NCI-H1417 (cell line): Measurements from ENCODE around the gene CARD6.
"Not testable (repeated sequence)": the region's sequence is repeated elsewhere in the genome, so short reads cannot be mapped to it uniquely, and the experiment has no call there.

Experiments used
- DNase-seq, 3 experiments: peaks; one replicate each; lab custom pipeline; 2025; lab: John Stamatoyannopoulos, UW

Gene CARD6

DNA sequence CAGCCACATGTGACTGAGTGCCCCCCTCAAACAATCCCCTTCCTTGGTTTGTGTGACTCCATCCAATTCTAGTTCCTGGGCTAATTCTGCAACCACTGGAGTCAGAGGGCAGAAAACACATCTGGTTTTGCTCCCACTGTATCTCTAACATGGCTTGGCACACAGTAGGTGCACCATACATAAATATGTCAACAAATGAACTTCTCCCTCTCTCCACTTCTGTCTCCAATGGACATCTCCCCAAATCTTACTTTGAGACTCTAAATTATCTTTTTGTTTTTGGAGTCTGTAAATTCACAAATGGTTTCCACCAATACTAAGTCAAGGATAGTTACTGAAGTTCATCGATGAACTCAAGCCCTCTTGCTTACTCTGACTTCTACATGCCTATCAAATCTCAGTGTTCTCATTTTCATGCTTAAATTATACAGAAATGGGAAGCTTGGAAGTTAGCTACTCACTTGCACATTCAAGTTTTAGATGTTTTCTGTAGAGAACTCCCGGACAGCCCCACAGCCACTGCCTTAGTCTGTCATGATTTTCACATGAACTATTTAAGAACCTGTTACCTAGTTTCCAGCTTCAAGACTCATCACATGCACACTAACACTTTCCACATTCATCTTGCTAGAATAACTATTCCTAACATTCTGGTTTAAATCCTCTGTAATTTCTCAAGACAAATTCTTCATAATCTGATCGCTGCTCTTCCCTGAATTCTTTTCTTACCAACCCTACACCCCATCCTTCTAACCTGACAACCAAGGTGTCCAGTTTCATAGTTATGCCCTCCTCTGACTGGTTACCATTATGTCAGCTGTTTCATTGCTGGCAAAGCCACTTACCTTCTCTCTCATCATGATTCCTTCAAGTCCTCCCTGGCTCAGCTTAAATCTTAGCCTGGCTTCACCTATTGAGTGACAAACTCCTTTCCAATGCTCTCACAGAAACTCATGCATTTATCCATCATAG is 12.2 kb upstream of the CARD6 start:
- no peak for DNase-seq

DNA sequence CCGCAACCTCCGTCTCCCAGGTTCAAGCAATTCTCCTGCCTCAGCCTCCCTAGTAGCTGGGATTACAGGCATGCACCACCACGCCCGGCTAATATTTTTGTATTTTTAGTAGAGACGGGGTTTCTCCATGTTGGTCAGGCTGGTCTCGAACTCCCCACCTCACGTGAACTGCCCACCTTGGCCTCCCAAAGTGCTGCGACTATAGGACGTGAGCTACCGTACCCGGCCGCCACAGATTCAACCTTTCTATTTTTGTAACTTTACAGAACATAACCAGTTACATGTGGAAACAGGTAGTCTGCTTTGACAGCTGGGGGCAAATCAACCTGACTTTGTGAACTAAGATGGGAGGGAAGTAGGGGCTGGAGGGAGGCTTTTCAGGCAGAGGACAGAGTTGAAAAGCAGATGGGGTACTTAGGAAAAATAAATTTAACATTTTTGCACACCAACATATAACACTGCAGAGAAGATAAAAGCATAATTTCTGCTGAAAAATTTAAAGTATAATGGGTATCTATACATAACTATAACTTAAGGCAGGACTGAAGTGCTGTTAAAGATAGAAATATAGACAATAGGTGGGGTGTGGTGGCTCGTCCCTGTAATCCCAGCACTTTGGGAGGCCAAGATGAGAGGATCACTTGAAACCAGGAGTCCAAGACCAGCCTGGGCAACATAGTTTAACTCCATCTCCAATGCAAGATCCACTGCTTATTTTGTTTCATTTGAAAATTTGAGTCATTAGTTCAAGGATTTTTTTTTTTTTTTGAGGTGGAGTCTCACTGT is 11.2 kb upstream of the CARD6 start:
- no peak for DNase-seq

DNA sequence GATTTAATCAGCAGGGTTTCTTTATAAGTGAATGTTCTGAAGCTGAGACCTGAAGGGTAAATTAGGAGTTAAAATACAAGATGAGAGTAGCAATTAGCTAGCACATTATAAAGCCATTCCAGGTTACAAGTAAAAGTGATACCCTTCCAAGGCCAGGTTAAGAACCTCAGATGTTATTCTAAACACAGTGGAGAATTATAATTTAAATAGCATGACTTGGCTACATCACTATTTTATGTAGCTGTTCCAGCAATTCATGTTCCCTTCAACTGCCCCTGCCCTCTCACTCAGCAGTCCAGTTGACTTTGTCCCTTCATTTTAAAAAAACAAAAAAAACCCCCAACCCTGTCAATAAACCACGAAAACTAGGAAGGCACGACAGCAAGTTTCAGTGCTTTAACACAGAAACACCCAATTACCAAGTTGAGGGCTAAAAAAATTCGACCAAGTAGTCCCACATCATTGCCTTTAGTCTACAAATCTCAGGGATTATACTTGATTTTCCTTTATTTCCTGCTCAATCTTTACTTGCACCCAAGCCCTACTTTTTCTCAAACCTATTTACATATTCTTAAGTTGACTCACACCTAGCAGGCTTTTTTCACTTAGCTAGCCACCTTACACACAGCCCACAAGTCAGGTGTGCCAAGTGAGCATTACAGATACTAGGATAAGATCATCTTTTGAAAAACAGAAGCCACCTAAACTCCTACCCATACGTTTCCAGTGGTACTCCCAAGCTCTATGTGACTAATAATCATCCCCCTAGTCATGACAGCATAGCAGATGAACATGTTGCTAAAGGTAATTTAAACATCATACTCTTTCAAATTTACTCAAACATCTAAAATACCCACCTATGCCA is 9.6 kb upstream of the CARD6 start:
- DNase-seq, result no peak

DNA sequence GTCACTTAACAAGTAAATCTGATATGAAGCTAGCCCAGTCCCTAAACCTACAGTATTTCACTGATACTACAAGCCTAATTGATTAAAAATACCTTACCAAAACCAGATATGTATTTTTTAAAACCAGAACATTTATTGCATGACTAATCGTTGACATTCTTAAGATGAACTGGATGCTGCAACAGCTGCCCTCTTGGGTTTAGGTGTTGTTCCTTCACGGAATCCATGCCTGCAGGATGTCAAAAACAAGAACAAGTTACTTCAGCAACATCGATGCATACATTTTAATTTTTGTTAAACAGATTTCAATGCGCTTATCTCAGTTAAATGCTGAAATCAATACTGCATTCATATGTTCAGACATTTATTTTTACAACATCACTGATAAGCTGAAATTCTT is 8.8 kb upstream of the CARD6 start:
- DNase-seq, result no peak

DNA sequence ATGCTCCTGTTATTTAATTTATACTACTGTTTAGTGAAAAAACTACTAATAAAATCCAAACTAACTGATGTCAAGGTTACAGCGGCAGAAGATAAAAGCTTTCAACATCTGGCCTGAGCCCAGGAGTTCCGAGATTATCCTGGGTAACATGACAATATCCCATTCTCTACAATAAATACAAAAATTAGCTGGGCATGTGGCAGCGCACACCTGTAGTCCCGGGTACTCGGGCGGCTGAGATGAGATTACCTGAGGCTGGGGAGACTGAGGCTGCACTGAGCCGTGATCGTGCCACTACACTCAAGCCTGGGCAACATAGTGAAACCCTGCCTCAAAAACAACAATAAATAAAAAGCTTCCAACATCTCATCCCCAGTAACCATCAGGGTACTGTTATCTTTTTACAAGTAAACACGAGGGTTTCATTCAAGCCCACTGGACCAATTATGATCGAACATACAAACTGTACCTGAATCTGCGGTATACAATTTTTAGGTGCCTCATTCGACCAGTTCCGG is 7.4 kb upstream of the CARD6 start:
- DNase-seq, result no peak

DNA sequence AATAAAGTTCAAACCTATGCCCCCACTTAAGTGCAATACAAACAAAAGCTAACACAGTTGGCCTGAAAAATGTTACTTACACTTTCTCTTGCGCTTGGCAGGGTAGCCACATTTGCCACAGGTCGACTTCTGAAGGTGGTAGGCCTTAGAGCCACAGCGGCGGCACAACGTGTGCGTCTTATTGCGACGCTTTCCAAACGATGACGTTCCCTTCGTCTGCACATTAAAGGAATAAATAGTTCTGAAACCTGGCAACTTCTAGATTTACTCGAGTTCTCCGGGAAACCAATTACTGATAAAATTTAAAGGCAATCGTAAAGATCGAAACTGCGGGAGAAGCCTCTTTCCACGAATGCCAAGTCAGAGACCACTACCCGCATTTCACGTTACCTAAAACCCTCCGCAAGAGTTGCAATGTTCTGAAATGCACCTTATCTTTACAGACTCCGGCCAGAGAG is 6.7 kb upstream of the CARD6 start:
- peak in 1 of 3 experiments; percentile 80 for DNase-seq

DNA sequence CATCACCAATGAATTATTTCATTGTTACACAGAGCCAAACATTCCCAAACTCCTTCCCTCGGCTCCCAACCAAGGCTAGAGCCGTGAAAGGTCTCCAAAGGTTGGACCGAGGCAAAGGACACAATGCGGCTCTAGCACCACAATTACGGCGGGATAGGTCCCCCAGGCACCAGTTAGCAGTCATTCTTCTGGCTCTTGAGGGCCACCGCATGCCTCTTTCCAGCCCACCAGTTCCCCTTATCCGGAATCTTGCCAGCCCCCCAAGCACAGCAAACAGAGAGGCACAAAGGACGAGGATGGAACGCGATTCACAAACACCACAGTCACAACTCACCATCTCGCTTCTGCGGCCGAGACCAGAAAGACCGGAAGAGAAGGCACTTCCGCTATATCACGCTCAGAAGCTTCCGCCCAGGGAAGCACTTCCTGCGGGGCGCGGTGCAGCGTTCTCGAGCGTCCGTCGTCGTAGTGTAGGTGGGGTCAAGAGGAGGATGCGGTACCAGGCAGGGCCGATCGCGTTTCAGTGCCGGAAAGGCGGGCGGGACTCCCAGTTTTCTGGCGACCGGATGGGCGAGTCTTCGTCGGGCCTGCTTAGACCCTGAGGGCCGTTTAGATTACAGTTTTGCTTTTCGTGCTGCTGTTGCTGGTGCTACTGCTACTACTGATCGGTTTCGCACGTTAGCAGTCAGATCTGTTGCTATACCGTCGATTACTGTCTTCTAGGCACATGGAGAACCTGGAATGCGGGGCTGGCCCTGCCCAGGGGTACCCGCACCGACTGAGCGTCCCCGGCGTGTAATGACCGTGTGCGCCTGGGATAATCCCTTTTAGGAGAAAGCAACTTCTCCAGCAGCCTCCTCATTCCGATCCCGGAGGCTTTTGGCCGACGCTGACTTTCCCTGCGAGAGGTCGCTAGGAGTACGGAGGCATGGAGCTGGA is 6.0 kb upstream of the CARD6 start, which contains the start of gene RPL37:
Gene RPL37, minus strand, starts transcription at position 374 of the 939 bp plus-strand sequence. Its CDS starts 37 bp downstream, at position 337.
- peak; percentile 89 to 97 (median 93) for DNase-seq

DNA sequence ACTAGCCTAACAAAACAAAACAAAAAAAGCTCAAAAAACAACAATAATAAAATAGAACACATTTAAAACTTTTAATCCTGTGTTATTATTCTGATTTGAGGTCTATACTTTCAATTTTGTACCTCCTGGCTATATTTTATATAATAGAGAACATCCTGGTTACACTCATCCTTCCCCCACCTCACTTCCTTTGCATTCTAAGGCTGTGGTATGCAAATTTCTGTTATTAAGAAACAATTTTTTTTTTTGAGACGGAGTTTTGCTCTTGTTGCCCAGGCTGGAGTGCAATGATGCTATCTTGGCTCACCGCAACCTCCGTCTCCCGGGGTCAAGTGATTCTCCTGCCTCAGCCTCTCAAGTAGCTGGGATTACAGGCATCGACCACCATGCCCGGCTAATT is 3.1 kb upstream of the CARD6 start:
- DNase-seq, result no peak

DNA sequence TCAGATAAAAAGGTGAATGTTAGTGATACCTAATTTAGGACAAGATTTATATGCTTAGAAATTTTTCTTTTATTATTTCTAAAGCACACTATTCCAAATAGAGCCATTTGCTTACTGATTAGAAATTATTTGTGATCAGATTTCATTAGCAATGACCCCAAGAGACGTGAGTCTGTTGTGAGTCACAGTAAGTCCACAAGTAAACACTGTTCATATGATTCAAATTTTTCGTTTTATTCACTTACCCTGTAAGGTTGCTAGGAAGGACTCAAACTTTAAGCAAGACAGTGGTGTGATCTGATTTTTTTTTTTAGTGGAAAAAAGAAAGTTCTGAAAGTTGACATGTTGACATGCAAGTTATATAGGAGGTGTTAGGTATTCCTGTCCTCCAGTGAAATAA is 1.2 kb downstream of the CARD6 start:
- DNase-seq, result no peak

DNA sequence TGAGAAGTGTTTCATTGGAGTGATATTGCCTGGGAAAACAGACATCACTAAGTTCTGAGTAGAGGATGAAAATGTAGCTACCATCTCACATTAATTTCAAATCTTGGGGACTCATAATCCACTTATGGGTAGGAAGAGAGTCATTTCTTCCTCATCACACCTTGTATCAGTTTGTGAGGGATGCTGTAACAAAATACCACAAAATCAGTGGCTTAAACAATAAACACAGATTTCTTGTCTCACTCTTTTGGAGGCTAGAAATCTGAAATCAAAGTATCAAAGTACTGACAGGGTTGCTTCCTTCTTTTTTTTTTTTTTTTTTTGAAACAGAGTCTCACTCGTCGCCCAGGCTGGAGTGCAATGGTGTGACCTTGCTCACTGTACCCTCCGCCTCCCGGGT is 3.4 kb downstream of the CARD6 start:
- DNase-seq, result no peak

DNA sequence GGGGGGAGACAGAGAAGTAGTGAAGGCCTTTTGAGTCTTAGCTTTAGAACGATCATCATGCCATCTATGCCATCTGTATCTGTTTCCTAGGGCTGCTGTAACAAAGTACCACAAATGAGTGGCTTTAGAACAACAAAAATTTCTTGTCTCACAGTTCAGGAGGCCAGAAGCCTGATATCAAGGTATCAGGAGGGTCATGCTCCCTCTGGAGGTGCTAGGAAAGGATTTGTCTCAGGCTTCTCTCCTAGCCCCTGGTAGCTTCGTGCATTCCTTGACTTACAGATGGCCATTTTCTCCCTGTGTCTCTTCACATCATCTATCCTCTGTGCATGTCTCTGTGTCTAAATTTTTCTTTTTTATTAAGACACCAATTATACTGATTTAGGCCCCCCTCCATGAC is 5.2 kb downstream of the CARD6 start:
- DNase-seq, result no peak

DNA sequence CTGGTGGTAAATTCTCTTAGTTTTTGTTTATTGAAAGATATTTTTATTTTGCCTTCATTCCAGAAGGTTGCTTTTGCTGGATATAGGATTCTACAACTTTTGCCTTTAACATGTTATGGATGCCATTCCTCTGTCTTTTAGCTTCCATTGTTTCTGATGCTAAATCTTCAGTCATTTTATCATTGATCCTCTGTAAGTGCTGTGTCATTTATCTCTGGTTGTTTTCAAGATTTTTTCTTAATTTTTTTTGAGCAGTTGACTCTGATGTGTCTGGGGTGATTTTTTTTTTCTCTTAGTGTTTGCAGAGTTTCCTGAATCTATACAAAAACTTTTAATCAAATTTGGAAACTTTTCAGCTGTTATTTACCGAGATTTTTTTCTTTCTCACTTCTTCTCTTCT is 6.4 kb downstream of the CARD6 start:
- DNase-seq, result no peak

DNA sequence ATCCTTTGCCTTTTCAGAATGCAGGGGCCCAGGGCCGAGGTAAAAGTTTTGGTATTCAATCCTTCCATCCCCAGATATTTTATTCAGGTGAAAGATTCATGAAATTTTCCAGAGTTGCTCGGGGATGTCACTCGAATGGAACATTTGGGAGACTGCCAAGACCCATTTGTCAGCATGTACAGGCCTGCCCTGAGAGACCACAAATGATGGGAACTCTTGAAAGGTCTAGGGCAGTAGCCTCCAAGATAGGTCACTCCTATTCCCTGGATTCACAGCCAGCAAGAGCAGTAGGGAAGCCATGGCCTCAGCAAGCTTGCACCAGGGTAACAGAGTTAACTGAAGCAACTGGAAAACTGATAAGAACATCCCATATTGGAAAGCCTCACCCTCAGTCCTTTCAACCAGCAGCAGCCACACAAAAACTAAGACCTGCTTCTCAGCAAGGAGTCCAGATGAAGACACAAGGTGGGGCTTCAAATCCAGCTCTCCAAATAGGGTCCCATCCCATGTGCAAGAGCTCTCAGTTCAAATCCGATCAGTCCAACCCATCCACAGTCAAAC is 12.5 kb downstream of the CARD6 start:
- peak in 1 of 3 experiments; percentile 12 for DNase-seq

DNA sequence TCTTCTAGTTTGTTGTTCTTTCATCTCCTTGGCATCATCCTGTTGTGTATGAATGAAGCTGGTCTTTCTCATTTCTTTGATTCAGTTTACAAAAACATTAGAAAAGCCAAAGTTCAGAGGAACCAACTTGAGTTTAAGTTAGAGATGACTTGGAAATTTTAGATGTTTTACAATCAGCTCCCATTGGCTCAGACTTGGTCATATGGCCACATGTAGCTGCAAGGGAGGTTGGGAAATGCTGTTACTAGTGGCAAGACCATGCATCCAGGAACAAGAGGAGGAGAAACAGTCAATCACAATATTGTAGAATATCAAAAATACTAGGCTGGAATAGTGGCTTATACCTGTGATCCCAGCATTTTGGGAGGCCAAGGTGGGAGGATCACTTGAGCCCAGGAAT is 19.5 kb downstream of the CARD6 start:
- no peak for DNase-seq

DNA sequence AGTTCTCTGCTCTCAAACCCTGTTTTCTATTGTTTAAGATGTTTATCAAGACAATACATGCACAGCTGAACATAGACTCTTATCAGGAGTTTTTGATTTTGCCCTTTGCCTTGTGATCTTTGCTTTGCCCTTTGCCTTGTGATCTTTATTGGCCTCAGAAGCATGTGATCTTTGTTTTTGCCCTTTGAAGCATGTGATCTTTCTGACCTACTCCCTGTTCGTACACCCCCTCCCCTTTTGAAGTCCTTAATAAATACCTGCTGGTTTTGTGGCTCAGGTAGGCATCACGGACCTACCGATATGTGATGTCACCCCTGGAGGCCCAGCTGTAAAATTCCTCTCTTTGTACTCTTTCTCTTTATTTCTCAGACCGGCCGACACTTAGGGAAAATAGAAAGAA is 23.8 kb downstream of the CARD6 start:
- DNase-seq, result not testable (repeated sequence)

DNA sequence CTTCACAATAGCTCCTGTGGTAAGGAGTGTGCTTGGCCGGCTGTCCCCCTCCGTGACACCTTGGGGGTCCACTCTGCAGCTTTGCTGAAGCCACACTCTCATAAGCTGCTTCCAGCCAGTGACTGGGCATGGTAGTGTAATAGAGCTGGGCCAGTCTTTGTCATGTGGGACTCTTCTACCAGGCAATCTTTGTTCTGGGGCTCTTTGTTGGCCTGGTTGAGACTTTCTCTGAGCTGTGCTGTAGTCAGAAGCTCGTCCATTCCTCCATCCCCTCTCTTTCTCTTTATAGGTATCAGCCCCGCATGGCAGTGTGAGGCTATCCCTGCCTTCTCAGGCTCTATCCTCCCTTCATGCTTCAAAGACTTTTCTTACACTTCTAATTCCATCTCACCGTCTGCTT is 25.7 kb downstream of the CARD6 start:
- DNase-seq, result no peak

DNA sequence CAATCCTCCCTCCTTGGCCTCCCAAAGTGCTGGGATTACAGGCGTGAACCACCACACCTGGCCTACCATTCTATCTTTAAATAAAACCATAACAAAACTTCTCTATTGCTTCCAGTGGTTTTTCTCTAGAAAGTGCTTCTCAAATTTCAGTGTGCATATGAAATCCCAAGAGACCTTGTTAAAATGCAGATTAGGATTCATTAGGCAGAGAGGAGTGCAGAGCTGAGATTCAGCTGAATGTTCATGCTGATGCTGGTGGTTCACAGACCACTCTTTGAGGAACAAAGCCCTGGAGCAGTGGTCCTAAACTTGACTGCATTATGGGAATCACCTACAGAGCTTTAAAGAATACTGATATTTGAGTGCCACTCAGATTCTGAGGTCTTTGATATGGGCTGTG is 28.2 kb downstream of the CARD6 start:
- DNase-seq, result no peak

DNA sequence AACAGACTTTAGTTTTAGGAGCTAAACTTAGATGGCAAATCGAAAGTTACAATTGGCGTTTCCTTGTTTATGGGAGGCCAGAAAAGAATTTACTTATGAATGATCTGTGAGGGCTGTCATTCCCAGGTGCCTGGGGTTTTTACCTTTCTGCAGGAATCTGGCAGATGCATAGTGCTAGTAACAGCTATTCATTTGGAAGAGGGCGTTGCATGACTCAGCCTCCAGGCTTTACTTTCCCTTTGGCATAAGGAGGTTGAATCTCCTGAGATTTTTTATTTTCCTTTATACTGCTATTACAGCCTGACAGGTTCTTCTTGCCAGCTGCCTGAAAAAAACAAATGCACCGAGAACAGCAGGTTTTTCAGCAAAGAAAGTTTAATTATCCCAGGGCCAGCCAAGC is 30.0 kb downstream of the CARD6 start:
- DNase-seq, result no peak

DNA sequence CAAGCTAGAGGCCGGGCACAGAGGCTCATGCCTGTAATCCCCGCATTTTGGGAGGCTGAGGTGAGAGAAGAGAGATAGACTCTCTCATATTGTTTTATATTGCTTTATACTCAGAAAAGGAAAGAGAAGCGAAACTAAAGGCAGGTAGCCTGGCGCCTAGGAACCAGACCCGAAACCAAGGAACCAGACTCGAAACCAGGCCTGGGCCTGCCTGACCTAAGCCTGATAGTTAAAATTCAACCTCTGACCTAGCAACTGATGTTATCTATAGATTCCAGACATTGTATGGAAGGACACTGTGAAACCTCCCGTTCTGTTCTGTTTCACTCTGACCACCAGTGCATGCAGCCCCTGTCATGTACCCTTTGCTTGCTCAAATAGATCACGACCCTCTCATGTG is 31.1 kb downstream of the CARD6 start:
- DNase-seq, result not testable (repeated sequence)

DNA sequence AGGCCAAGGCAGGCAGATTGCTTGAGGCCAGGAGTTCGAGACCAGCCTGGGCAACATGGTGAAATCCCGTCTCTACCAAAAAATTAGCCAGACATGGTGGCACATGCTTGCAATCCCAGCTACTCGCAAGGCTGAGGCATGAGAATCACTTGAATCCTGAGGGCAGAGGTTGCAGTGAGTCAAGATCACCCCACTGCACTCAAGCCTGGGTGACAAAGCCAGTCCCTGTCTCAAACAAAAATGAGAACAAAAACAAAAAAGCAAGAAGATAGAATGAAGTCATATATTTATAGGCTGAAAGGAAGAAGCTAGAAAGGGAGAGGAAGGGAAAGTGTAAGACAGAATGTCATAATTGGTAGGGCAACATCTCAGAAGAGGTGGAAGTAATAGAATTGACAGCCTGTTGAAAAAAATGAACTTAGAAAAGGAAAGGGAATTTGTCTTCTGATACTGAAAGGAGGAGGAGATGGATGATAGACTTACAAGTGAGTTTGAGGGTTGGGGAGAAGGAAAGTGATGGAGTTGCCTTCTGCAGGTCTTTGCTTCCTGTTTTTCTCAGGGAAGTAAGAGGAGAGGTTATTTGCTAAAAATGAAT is 32.2 kb downstream of the CARD6 start:
- DNase-seq, result no peak
